ENCODE results near the gene PADI6.

Gene PADI6

DNA sequence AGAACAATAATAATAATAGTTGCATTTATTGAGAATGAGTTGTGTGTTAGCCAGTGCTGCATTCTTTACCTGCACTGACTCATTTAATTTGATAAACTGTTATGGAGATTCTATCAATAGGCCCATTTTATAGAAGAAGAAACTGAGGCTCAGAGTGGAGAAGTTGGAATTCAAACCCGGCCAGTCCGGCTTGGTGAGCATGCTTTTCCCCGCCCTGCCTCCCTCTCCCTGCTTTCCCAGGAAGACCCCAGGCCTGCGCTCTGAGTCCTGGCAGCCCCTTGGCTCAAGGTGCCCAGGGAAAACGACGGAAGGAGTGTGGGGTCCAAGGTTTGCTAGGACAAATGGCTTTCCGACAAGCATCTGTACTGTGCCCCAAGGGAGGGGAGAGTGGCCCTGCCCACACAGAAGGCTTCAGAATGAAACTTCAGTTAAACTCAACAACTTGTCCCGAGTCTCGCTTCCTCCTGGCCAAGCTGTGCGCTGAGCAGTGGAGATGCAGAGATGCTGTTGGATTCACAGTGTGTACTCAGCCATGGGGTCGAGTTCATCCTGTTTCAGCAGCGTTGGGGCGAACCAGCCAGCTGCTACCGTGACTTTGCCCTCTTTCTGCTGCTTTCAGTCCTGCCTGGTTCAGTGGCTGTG is 23.3 kb upstream of the PADI6 start:
- DNase-seq (ENCODE audit: low read depth) = no peak
- no peak overlapping the region for H3K4me3 ChIP-seq (ENCODE audit: low read length)
- TF ChIP-seq, protein P1, sequence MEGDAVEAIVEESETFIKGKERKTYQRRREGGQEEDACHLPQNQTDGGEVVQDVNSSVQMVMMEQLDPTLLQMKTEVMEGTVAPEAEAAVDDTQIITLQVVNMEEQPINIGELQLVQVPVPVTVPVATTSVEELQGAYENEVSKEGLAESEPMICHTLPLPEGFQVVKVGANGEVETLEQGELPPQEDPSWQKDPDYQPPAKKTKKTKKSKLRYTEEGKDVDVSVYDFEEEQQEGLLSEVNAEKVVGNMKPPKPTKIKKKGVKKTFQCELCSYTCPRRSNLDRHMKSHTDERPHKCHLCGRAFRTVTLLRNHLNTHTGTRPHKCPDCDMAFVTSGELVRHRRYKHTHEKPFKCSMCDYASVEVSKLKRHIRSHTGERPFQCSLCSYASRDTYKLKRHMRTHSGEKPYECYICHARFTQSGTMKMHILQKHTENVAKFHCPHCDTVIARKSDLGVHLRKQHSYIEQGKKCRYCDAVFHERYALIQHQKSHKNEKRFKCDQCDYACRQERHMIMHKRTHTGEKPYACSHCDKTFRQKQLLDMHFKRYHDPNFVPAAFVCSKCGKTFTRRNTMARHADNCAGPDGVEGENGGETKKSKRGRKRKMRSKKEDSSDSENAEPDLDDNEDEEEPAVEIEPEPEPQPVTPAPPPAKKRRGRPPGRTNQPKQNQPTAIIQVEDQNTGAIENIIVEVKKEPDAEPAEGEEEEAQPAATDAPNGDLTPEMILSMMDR (IDR thresholded peaks at IDR 0.05; ENCODE audit: insufficient read depth, low read depth, low read length, missing control alignments) = no peak

DNA sequence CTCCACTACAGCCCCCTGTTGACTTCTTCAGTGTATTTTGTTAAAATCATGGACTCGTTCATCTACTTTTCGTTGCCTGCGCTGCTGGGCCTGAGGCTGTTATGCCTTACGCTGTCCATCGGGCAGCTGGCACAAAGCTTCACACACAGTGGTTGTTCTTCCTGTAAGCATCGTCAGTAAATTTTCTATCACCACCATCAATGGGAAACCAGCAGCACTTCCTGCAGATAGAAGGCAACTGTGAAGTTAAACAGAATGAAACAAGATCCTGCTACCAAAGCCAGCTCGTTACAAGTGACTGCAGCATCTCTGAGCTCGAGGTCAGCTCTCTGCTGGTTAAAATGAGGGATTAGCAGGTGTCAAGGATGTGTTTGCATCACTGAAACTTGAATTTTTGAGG is 21.9 kb upstream of the PADI6 start:
- no peak for DNase-seq (ENCODE audit: low read depth)
- TF ChIP-seq, protein P1 (IDR thresholded peaks at IDR 0.05; ENCODE audit: insufficient read depth, low read depth, low read length, missing control alignments) = no peak
- no peak overlapping the region for H3K4me3 ChIP-seq (ENCODE audit: low read length)

DNA sequence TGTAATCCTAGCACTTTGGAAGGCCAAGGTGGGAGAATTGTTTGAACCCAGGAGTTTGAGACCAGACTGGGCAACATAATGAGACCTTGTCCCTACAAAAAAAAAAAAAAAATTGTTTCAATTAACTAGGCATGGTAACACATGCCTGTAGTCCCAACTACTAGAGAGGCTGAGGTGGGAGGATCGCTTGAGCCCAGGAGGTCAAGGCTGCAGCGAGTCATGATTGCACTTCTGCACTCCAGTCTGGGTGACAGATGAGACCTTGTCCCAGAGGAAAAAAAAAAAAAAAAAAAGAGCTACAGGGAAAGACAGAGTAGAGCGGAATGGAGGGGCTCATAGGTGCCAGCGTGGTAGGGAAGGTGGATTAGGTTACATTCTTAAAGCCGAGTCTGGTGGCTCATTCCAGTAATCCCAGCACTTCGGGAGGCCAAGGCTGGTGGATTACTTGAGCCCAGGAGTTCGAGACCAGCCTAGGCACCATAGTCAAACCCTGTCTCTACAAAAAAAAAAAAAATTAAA is 21.0 kb upstream of the PADI6 start:
- TF ChIP-seq, protein P1 (IDR thresholded peaks at IDR 0.05; ENCODE audit: insufficient read depth, low read depth, low read length, missing control alignments) = no peak
- no peak overlapping the region for H3K4me3 ChIP-seq (ENCODE audit: low read length)
- DNase-seq (ENCODE audit: low read depth) = no peak

DNA sequence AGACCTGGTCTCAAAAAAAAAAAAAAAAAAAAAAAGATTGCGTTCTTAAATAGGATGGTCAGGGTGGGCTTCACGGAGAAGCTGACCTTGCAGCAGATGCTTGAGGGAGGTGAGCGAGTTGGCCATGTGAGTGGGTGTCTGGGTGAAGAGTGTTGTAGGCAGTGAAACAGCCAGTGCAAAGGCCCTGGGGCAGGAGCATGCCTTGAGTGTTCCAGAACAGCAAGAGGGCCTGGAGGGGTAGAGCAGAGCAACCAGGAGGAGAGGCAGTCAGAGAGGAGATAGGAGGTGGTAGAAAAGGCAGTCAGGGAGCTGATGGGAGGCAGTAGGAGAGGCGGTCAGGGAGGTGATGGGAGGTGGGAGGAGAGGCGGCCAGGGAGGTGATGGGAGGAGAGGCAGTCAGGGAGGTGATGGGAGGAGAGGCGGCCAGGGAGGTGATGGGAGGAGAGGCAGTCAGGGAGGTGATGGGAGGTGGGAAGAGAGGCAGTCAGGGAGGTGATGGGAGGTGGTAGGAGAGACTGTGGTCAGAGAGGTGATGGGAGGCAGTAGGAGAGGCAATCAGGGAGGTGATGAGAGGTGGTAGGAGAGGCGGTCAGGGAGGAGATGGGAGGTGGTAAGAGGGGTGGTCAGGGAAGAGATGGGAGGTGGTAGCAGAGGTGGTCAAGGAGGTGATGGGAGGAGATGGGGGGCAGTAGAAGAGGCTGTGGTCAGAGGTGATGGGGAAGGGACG is 20.2 kb upstream of the PADI6 start:
- H3K4me3 ChIP-seq (ENCODE audit: low read length) = no peak overlapping the region
- TF ChIP-seq, protein P1 (IDR thresholded peaks at IDR 0.05; ENCODE audit: insufficient read depth, low read depth, low read length, missing control alignments) = no peak
- DNase-seq (ENCODE audit: low read depth) = no peak

DNA sequence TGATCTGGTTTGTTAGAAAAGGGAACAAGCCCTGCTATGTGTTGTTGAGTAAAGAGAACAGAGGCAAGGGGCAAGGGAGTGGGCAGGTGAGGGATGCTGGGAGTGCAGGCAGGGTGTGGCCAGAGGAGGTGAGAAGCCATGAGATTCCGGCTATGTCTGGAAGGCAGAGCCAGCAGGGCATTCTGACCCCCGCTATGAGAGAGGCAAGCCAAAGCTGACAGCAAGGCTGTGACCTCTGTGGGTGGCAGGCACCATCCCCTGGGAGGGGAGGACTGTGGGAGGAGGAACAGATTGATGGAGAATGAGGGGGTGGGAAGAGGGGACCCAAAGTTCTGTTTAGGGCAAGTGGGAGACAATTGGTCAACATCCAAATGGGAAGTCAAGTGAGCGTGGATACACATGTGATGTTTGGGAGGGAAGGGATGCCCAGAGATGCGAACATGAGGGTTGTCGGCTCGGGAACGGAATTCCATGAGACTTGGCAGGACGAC is 19.5 kb upstream of the PADI6 start:
- TF ChIP-seq, protein P1 (IDR thresholded peaks at IDR 0.05; ENCODE audit: insufficient read depth, low read depth, low read length, missing control alignments) = no peak
- H3K4me3 ChIP-seq (ENCODE audit: low read length) = no peak overlapping the region
- DNase-seq (ENCODE audit: low read depth) = no peak

DNA sequence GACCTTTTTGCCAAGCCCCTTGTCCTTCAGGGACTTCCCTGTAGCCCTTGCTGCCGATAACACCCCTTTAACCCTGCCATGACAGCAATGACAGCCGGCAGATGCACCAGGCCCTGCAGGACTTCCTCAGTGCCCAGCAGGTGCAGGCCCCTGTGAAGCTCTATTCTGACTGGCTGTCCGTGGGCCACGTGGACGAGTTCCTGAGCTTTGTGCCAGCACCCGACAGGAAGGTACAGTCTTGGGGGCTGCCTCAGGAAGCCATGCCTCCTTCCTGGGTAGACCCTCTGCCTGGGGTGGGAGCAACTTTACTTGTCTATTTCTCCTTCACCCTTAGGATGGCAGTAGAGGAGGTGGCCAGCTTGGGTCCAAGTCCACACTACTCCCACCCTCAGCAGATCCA is 16.1 kb upstream of the PADI6 start:
- TF ChIP-seq, protein P1 (IDR thresholded peaks at IDR 0.05; ENCODE audit: insufficient read depth, low read depth, low read length, missing control alignments) = no peak
- DNase-seq (ENCODE audit: low read depth) = no peak
- no peak overlapping the region for H3K4me3 ChIP-seq (ENCODE audit: low read length)
